Thyroid gland (tissue), 4 donors: ENCODE measurements around the gene ACACA.

Experiments
- CTCF ChIP-seq, 6 experiments: fragments of 200-600 bp in 3 of 6; fragments of 450-650 bp in 3 of 6; sonication (generic) in 3 of 6; IDR thresholded peaks; one replicate each; pipeline ENCODE4 v1.5.1; 2016 to 2019; ENCODE audit warnings: antibody characterized with exemption in 6 of 6, mild to moderate bottlenecking in 2 of 6, inconsistent platforms in 1 of 6, moderate library complexity in 1 of 6
- POLR2A ChIP-seq, 2 donors: fragments of 450-650 bp; IDR thresholded peaks; one replicate each; pipeline ENCODE4 v1.6.1; 2017; ENCODE audit warnings: antibody characterized with exemption in 2 of 2, mild to moderate bottlenecking in 2 of 2, moderate library complexity in 1 of 2

GRCh38 chr17:37147301-37147812, 259.3 kb downstream of the ACACA start:
- TF ChIP-seq POLR2A (IDR thresholded peaks at IDR 0.05) (no peak), CTCF (IDR thresholded peaks at IDR 0.05) (no peak)
